H1 (cell line): ENCODE measurements around the gene PNPLA3. TPM values are rescaled to one million over a fixed set of nuclear protein-coding genes. Genes with fewer than 3 reads are reported as not detected.

Source experiments
- CTCF ChIA-PET: fragments of 300-600 bp; sonication (Branson Sonifier 250); formaldehyde crosslinking; loops from one replicate; lab custom pipeline; 2021; ENCODE audit not compliant: partially characterized antibody; lab: Charles Lee
- POLR2A ChIA-PET: fragments of 300-600 bp; sonication (Branson Sonifier 250); formaldehyde crosslinking; loops from one replicate; lab custom pipeline; 2021; ENCODE audit warnings: inconsistent platforms; ENCODE audit not compliant: partially characterized antibody; lab: Charles Lee
- DNase-seq, 2 experiments: peaks; one replicate each; pipeline versions ENCODE4 v3.0.0 to v3.0.0-alpha.2; 2010 to 2022; ENCODE audit warnings: low spot score in 2 of 2, low read depth in 1 of 2, mixed read lengths in 1 of 2
- FAIRE-seq: peaks from 2 replicates; lab custom pipeline; 2011; peaks lifted over from hg19 to GRCh38; lab: Jason Lieb, UNC
- H2AFZ ChIP-seq: 2 replicates; pipeline ENCODE4 v1.8.1; 2012; ENCODE audit warnings: low read length, inconsistent platforms
- H2AK5ac ChIP-seq: 2 replicates; pipeline ENCODE4 v1.6.1; 2013; ENCODE audit warnings: low read depth, low read length
- H2BK120ac ChIP-seq: replicated peaks from 2 replicates; pipeline ENCODE3; 2013; ENCODE audit warnings: low read depth, low read length, inconsistent platforms
- H2BK12ac ChIP-seq: 2 replicates; pipeline ENCODE4 v1.6.1; 2013; ENCODE audit warnings: low read depth, low read length
- H2BK15ac ChIP-seq: 2 replicates; pipeline ENCODE4 v1.6.1; 2013; ENCODE audit warnings: low read length
- H2BK20ac ChIP-seq: 2 replicates; pipeline ENCODE4 v1.6.1; 2013; ENCODE audit warnings: low read length
- H2BK5ac ChIP-seq: 2 replicates; pipeline ENCODE4 v1.6.1; 2013; ENCODE audit warnings: low read depth, low read length
- H3K14ac ChIP-seq: 2 replicates; pipeline ENCODE4 v1.6.1; 2013; ENCODE audit warnings: inconsistent platforms; ENCODE audit not compliant: insufficient read length
- H3K18ac ChIP-seq: 2 replicates; pipeline ENCODE4 v1.6.1; 2013; ENCODE audit warnings: low read length; ENCODE audit errors: extremely low read depth
- H3K23ac ChIP-seq: 2 replicates; pipeline ENCODE4 v1.6.1; 2013; ENCODE audit warnings: inconsistent platforms; ENCODE audit not compliant: insufficient read length
- H3K23me2 ChIP-seq: 2 replicates; pipeline ENCODE4 v1.6.1; 2013; ENCODE audit warnings: low read depth, low read length
- H3K27ac ChIP-seq: 2 replicates; pipeline ENCODE4 v1.6.1; 2011; ENCODE audit warnings: low read depth, low read length, inconsistent platforms
- H3K27me3 ChIP-seq, 4 experiments: replicated peaks in 1 of 4; 1 replicate in 1 of 4; 2 replicates in 3 of 4; pipeline versions ENCODE4 v1.6.1 to v1.8.1; 2011 to 2013; ENCODE audit warnings: low read length in 3 of 4, mild to moderate bottlenecking in 3 of 4, inconsistent platforms in 2 of 4, mixed read lengths in 2 of 4, moderate library complexity in 1 of 4; ENCODE audit not compliant: control insufficient read depth in 3 of 4, insufficient read depth in 3 of 4; ENCODE audit errors: extremely low read depth in 1 of 4
- H3K36me3 ChIP-seq, 4 experiments: 2 replicates each; pipeline versions ENCODE4 v1.6.1 to v1.8.1; 2011 to 2013; ENCODE audit warnings: mild to moderate bottlenecking in 4 of 4, low read length in 3 of 4, moderate library complexity in 2 of 4, control low read depth in 1 of 4, inconsistent platforms in 1 of 4; ENCODE audit not compliant: insufficient read depth in 4 of 4, control insufficient read depth in 2 of 4
- H3K4ac ChIP-seq: replicated peaks from 2 replicates; pipeline ENCODE3; 2013; ENCODE audit warnings: low read length, low read depth, mixed read lengths, inconsistent platforms; ENCODE audit not compliant: insufficient read length
- H3K4me1 ChIP-seq, 4 experiments: replicated peaks in 1 of 4; 1 replicate in 1 of 4; 2 replicates in 3 of 4; pipeline versions ENCODE4 v1.6.1 to v1.8.1; 2011 to 2013; ENCODE audit warnings: low read length in 3 of 4, inconsistent platforms in 2 of 4, mixed read lengths in 1 of 4; ENCODE audit not compliant: insufficient read depth in 4 of 4, control insufficient read depth in 3 of 4
- H3K4me2 ChIP-seq, 2 experiments: 2 replicates each; pipeline versions ENCODE4 v1.6.1 to v1.8.1; 2011 to 2013; ENCODE audit warnings: low read depth in 2 of 2, low read length in 2 of 2, control low read depth in 1 of 2, inconsistent platforms in 1 of 2, mild to moderate bottlenecking in 1 of 2; ENCODE audit not compliant: insufficient read depth in 1 of 2
- H3K4me3 ChIP-seq, 4 experiments: fragments of 200-600, 300-600 bp in 1 of 4; sonication (generic), shearing (Covaris generic), sonication (Bioruptor Twin) in 1 of 4; 2 replicates each; pipeline versions ENCODE4 v1.5.1 to v1.8.1; 2011 to 2016; ENCODE audit warnings: low read length in 4 of 4, low read depth in 3 of 4, control low read depth in 2 of 4, inconsistent platforms in 2 of 4, mild to moderate bottlenecking in 2 of 4, mixed read lengths in 1 of 4, moderate library complexity in 1 of 4; ENCODE audit not compliant: insufficient read depth in 2 of 4; ENCODE audit errors: extremely low read depth in 1 of 4
- H3K56ac ChIP-seq: replicated peaks from 2 replicates; pipeline ENCODE3; 2013; ENCODE audit warnings: low read depth, mild to moderate bottlenecking, mixed read lengths, low read length, inconsistent platforms; ENCODE audit not compliant: insufficient read length
- H3K79me1 ChIP-seq: 2 replicates; pipeline ENCODE4 v1.6.1; 2013; ENCODE audit warnings: low read depth, low read length, control low read depth
- H3K79me2 ChIP-seq, 2 experiments: 2 replicates each; pipeline versions ENCODE4 v1.6.1 to v1.8.1; 2012 to 2013; ENCODE audit warnings: low read length in 2 of 2, mild to moderate bottlenecking in 2 of 2, inconsistent platforms in 1 of 2; ENCODE audit not compliant: insufficient read depth in 2 of 2, control insufficient read depth in 1 of 2
- H3K9ac ChIP-seq, 4 experiments: replicated peaks in 1 of 4; 1 replicate in 1 of 4; 2 replicates in 3 of 4; pipeline versions ENCODE4 v1.6.1 to v1.8.1; 2011 to 2013; ENCODE audit warnings: low read depth in 3 of 4, low read length in 3 of 4, control low read depth in 2 of 4, mild to moderate bottlenecking in 2 of 4, moderate library complexity in 2 of 4, inconsistent platforms in 1 of 4; ENCODE audit errors: extremely low read depth in 1 of 4
- H3K9me3 ChIP-seq, 2 experiments: 2 replicates each; pipeline versions ENCODE4 v1.6.1 to v1.8.1; 2012 to 2013; ENCODE audit warnings: mild to moderate bottlenecking in 2 of 2, moderate library complexity in 2 of 2, control low read depth in 1 of 2, inconsistent platforms in 1 of 2, low read depth in 1 of 2, low read length in 1 of 2, mixed read lengths in 1 of 2; ENCODE audit not compliant: insufficient read depth in 2 of 2
- H4K20me1 ChIP-seq, 2 experiments: replicated peaks in 1 of 2; 2 replicates each; pipeline versions ENCODE3 to v1.8.1; 2011 to 2013; ENCODE audit warnings: inconsistent platforms in 2 of 2, low read length in 2 of 2, mild to moderate bottlenecking in 1 of 2; ENCODE audit not compliant: insufficient read depth in 2 of 2, control insufficient read depth in 1 of 2
- H4K5ac ChIP-seq: 2 replicates; pipeline ENCODE4 v1.6.1; 2013; ENCODE audit warnings: low read length, low read depth, mixed read lengths, inconsistent platforms; ENCODE audit not compliant: insufficient read length
- H4K8ac ChIP-seq: 2 replicates; pipeline ENCODE4 v1.8.0; 2013; ENCODE audit warnings: mild to moderate bottlenecking, moderate library complexity, low read length, inconsistent platforms; ENCODE audit not compliant: insufficient read depth; ENCODE audit errors: extremely low read depth
- H4K91ac ChIP-seq: replicated peaks from 2 replicates; pipeline ENCODE3; 2013; ENCODE audit warnings: low read length, mixed read lengths, inconsistent platforms; ENCODE audit not compliant: insufficient read length
- ATF2 ChIP-seq: IDR thresholded peaks from 2 replicates; pipeline ENCODE4 v1.6.1; 2012; ENCODE audit warnings: low read length, inconsistent platforms
- CTCF ChIP-seq, 3 experiments: IDR thresholded peaks; 1 replicate in 2 of 3; 2 replicates in 1 of 3; pipeline versions ENCODE4 v1.5.1 to v1.6.1; 2011; ENCODE audit warnings: low read length in 3 of 3, mild to moderate bottlenecking in 3 of 3, inconsistent platforms in 2 of 3, low read depth in 1 of 3, moderate library complexity in 1 of 3; ENCODE audit not compliant: insufficient read depth in 1 of 3; ENCODE audit errors: control extremely low read depth in 1 of 3
- EP300 ChIP-seq, 2 experiments: IDR thresholded peaks; 1 replicate in 1 of 2; 2 replicates in 1 of 2; pipeline ENCODE4 v1.6.1; 2011 to 2012; ENCODE audit warnings: low read depth in 2 of 2, low read length in 2 of 2, mild to moderate bottlenecking in 2 of 2, borderline replicate concordance in 1 of 2, inconsistent platforms in 1 of 2, moderate library complexity in 1 of 2
- HDAC6 ChIP-seq: IDR thresholded peaks from one replicate; pipeline ENCODE4 v1.7.1; 2012; ENCODE audit warnings: low read depth, mild to moderate bottlenecking, inconsistent platforms, low read length, moderate library complexity
- NRF1 ChIP-seq: IDR thresholded peaks from 2 replicates; pipeline ENCODE4 v1.6.1; 2011; ENCODE audit warnings: mild to moderate bottlenecking, low read depth, low read length, improper control_type of control experiment
- POU5F1 ChIP-seq: IDR thresholded peaks from 2 replicates; pipeline ENCODE4 v1.6.1; 2011; ENCODE audit warnings: low read depth, mild to moderate bottlenecking, low read length, moderate library complexity
- RAD21 ChIP-seq, 2 experiments: IDR thresholded peaks in 1 of 2; conservative IDR thresholded peaks in 1 of 2; 2 replicates each; pipeline ENCODE4 v1.6.1; 2011; ENCODE audit warnings: low read depth in 2 of 2, low read length in 2 of 2, improper control_type of control experiment in 1 of 2, inconsistent platforms in 1 of 2, mild to moderate bottlenecking in 1 of 2, moderate library complexity in 1 of 2
- SIX5 ChIP-seq: IDR thresholded peaks from 2 replicates; pipeline ENCODE4 v1.6.1; 2011; ENCODE audit warnings: mild to moderate bottlenecking, low read depth, low read length
- SUZ12 ChIP-seq: fragments of 200-600 bp; sonication (generic); IDR thresholded peaks from 2 replicates; pipeline ENCODE4 v1.6.1; 2012; ENCODE audit warnings: mild to moderate bottlenecking, inconsistent platforms, low read length, moderate library complexity, mixed read lengths
- WGBS, 2 experiments: shearing (Covaris generic) in 1 of 2; methylation state at CpG; one replicate each; pipeline versions ENCODE4 v1.1.6 to v1.1.7; 2013 to 2015; ENCODE audit warnings: low lambda C conversion rate in 2 of 2, mixed read lengths in 2 of 2, inconsistent platforms in 1 of 2, low coverage in 1 of 2, missing lambda C conversion rate in 1 of 2; ENCODE audit not compliant: insufficient replicate concordance in 2 of 2, insufficient coverage in 1 of 2, insufficient read length in 1 of 2; ENCODE audit errors: extremely low coverage in 1 of 2, missing lambda C conversion rate in 1 of 2; 5-methylcytosine and 5-hydroxymethylcytosine counted together
- polyA plus RNA-seq, 7 experiments: library from polyadenylated mRNA; depleted of rRNA in 3 of 7; stranded (reverse) in 5 of 7; unstranded in 2 of 7; fragments of >200 nt in 5 of 7; fragments of 200-250 nt in 2 of 7; gene quantifications; 1 replicate in 5 of 7; 2 replicates in 1 of 7; 4 replicates in 1 of 7; pipeline versions ENCODE4 v1.2.1 to v1.2.3, GENCODE V29; 2011 to 2013; ENCODE audit warnings: missing spikeins in 2 of 7, mixed read lengths in 2 of 7
- total RNA-seq: library from RNA; stranded (reverse); fragmentation: NEBNext Ultra II Directional; extraction: Animal tissue kit (Norgen Biotek cat#: 25700); gene quantifications from 2 replicates; pipeline ENCODE4 v1.2.1, GENCODE V29; 2021

PNPLA3 gene
- total and polyA plus RNA-seq, 2 of the 8 experiments (the other 6 are each of a cell fraction or from before 2014, with no cell fraction given), result 17.5 to 23.4 TPM

- 93% methylated on average over 3 of the region's 6 CpGs; no CpG with 5 or more reads in 1 of the 2 experiments for WGBS, 2 experiments
- no peaks in the 10 kb centered on the region for H4K20me1 ChIP-seq
- no peak overlapping the region for H3K56ac ChIP-seq
- H2BK20ac ChIP-seq, result no peak overlapping the region
- POLR2A ChIA-PET, result no interaction called here
- H2BK120ac ChIP-seq, result no peak overlapping the region
- no peak overlapping the region for H3K4me2 ChIP-seq
- peaks cover 0 to 10% (median 5%) of the 10 kb centered on the region in 4 experiments; a peak in 6 of 7 replicates for H3K4me1 ChIP-seq
- no peak overlapping the region for H3K14ac ChIP-seq
- no peak overlapping the region for H2BK5ac ChIP-seq
- H4K5ac ChIP-seq, result no peak overlapping the region
- H3K23me2 ChIP-seq, result 0 out of 2 replicates have a peak, but pooled peaks cover 2% of the 10 kb centered on the region
- no peak overlapping the region for H2AK5ac ChIP-seq
- H3K27ac ChIP-seq, result no peak overlapping the region
- H2BK15ac ChIP-seq, result no peak overlapping the region
- no peaks in the 10 kb centered on the region for H3K36me3 ChIP-seq
- peaks cover 0 to 4% of the 10 kb centered on the region in 2 experiments; a peak in 1 of 4 replicates for H3K9me3 ChIP-seq
- FAIRE-seq, result no peak
- H2AFZ ChIP-seq, result no peak overlapping the region
- H3K9ac ChIP-seq, result no peak overlapping the region
- no peak overlapping the region for H4K8ac ChIP-seq
- H3K4ac ChIP-seq, result no peak overlapping the region
- CTCF ChIA-PET, result interaction anchor here (1.0 to 1.5 kb wide), 3 partner anchors 13 to 90 kb away, joined by 3 read pairs; no protein-coding TSS in a partner anchor
- no peaks in the 10 kb centered on the region; a peak in 1 of 7 replicates for H3K27me3 ChIP-seq
- H3K79me1 ChIP-seq, result no peaks in the 10 kb centered on the region; the same call in 1 of the 2 replicates
- H2BK12ac ChIP-seq, result no peak overlapping the region
- DNase-seq, result no peak
- H4K91ac ChIP-seq, result no peak overlapping the region
- H3K79me2 ChIP-seq, result no peaks in the 10 kb centered on the region
- no peak overlapping the region for H3K23ac ChIP-seq
- H3K18ac ChIP-seq, result no peak overlapping the region
- no peak overlapping the region for H3K4me3 ChIP-seq
- TF ChIP-seq SUZ12 (no peak), POU5F1 (no peak), SIX5 (no peak), NRF1 (no peak), RAD21 (IDR thresholded peaks at IDR 0.05 in 1 of 2, conservative IDR thresholded peaks at IDR 0.05 in 1 of 2; ENCODE audit: low read depth in 2 of 2, low read length in 2 of 2) (no peak), HDAC6 (no peak), ATF2 (no peak), EP300 (IDR thresholded peaks at IDR 0.05; ENCODE audit: borderline replicate concordance in 1 of 2, low read depth in 2 of 2, low read length in 2 of 2) (no peak), CTCF (IDR thresholded peaks at IDR 0.05; ENCODE audit: control extremely low read depth in 1 of 3, insufficient read depth in 1 of 3, low read depth in 1 of 3, low read length in 3 of 3) (no peak)
Observed at GRCh38 chr22:43917521-43917920, 6.1 kb upstream of the PNPLA3 start.
